GM12892 (cell line): ENCODE data around the gene ZNF467.

Experiments used
- POLR2A ChIP-seq: IDR thresholded peaks from 2 replicates; pipeline ENCODE4 v1.6.1; 2011; ENCODE audit warnings: low read depth, low read length, control low read depth
- POLR2AphosphoS5 ChIP-seq: IDR thresholded peaks from 2 replicates; pipeline ENCODE4 v1.6.1; 2011; ENCODE audit warnings: low read depth, low read length, control low read depth
- TAF1 ChIP-seq: IDR thresholded peaks from 2 replicates; pipeline ENCODE4 v1.6.1; 2011; ENCODE audit warnings: low read depth, mild to moderate bottlenecking, control low read depth, low read length, borderline replicate concordance

DNA sequence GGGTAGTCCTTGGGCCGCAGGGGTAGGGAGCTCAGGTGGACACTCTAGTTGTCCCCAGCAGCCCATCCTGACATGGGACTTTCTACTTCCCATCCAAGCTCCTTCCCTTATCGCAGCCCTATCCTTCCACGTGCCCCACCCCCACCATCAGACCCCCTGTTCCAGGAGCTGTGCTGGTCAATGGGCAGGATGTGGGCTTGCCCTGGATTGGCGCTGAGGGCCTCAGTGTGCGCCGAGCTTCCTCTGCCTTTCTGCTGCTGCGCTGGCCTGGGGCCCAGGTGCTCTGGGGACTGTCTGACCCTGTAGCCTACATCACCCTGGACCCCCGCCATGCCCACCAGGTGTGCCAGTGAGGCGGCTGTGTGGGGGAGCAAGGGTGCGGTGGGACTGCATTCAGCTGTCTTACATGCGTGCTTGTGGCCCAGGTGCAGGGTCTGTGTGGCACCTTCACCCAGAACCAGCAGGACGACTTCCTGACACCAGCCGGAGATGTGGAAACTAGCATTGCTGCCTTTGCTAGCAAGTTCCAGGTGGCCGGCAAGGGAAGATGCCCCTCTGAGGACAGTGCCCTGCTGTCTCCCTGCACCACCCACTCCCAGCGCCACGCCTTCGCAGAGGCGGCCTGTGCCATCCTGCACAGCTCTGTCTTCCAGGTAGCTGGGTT is 9.4 kb upstream of the ZNF467 start:
- TF ChIP-seq POLR2A (no peak), TAF1 (no peak), POLR2AphosphoS5 (no peak)
